A549 treated with RU486 at 1 μM for 4 hours (cell line): ENCODE measurements around the gene FBXL14. TPM values are rescaled to one million over a fixed set of nuclear protein-coding genes. Genes with fewer than 3 reads are reported as not detected.

ENCODE experiments used
- total RNA-seq: library from RNA; stranded (reverse); fragments of 200-300 nt; extraction: Qiagen RNA extraction; gene quantifications from 5 replicates; pipeline ENCODE4 v1.2.3, GENCODE V29; 2022; ENCODE audit warnings: low read depth

FBXL14 gene, protein sequence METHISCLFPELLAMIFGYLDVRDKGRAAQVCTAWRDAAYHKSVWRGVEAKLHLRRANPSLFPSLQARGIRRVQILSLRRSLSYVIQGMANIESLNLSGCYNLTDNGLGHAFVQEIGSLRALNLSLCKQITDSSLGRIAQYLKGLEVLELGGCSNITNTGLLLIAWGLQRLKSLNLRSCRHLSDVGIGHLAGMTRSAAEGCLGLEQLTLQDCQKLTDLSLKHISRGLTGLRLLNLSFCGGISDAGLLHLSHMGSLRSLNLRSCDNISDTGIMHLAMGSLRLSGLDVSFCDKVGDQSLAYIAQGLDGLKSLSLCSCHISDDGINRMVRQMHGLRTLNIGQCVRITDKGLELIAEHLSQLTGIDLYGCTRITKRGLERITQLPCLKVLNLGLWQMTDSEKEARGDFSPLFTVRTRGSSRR
- total RNA-seq, result 7.9 to 13.4 TPM (median 12.7 TPM) in 5 replicates

DNA sequence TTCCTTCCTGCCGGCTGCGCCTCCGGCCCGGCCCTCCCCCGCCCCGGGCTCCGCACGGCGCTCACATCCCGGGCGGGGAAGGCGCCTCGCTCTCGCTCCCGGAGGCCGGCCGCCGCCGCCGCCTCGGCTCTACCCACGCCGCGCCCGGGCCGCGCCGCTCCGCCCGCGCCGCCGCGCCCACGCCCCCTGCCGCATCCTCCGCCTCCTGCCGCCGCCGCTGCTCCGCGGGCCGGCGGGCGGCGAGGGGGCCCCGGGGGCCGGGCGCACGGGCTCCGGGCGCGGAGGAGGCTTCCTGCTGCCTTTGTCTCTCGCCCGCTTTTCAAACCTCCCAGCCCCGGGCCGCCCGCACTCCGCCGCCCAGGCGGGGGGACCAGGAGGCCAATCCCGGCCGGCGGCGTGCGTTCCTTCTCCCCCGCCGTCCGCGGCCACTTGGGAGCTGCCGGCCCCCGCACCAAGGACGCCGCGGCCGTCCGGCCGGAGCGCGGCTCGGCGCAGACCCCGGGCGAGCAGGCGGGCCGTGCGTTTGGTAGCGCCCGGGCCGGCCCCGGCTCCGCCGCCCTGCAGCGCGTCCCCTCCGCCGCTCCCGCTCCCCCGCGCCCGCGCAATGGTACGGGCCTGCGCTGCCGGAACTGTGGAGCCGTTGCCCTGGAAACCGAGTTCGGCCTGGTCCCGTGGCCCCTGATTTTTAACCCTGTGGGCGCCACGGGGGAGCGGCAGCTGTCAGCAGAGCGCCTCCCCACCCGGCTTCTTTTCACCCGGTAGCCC is at the start of gene FBXL14:
Gene FBXL14, minus strand, starts transcription at position 321 of the 765 bp plus-strand sequence. CDS start 515 bp downstream, outside the sequence.

DNA sequence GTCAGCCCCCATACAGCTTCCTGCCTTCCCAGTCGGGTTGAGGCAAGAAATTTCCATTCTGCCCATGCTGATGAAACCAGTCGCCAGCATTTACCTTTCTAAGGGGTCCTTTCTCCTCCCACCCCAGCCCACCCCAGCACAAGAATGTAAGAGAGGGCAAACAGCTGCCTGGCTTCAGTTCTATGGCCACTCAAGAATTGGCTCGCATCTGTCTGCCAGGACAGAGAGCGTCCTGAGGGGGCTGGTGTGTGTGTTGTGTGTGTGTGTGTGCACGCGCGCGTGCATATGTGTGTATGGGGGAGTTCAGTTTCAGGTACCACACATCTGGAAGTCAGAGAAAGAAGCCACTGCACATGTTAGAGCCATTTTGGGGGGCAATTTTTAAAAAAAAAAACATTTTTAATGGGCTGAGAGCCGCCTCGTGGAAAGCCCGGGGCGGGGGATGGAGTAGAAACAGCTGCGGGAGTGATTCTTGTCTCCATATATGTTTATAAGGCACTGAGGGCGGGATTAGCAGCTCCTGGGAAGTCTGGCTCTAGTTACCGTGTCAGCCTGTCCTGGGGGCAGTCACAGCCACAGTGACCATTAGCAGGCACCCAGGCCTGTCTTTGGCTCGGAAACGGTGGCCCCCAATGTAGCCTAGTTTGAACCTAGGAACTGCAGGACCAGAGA is 34.4 kb upstream of the FBXL14 start, which contains the start of gene WNT5B:
Gene WNT5B, plus strand, starts transcription at position 566 of the 672 bp plus-strand sequence. CDS start 2,124 bp downstream, outside the sequence.

Other genes with a start within 250 kb of the FBXL14 start
- 1.3 to 2.3 TPM (median 2.1 TPM) in 5 replicates for gene WNT5B, start 34.6 kb upstream of the FBXL14 start, total RNA-seq
- gene ADIPOR2, start 96.5 kb upstream of the FBXL14 start, total RNA-seq, result 47.3 to 55.1 TPM (median 52.1 TPM) in 5 replicates
- gene LRTM2, start 226.0 kb upstream of the FBXL14 start, total RNA-seq, result not detected in 5 replicates